ENCODE measurements around the gene ACLY.
"Not testable (repeated sequence)": the region's sequence is repeated elsewhere in the genome, so short reads cannot be mapped to it uniquely, and the experiment has no call there.

Gene ACLY

GRCh38 chr17:41869426-41869825 lies 49.3 kb downstream of the ACLY start:
- DNase-seq: no peak

- DNase-seq: no peak
Observed at GRCh38 chr17:41868568-41868967, 50.2 kb downstream of the ACLY start.

- DNase-seq: no peak
Observed at GRCh38 chr17:41865596-41865893, 53.2 kb downstream of the ACLY start.

GRCh38 chr17:41864836-41865595 lies 53.7 kb downstream of the ACLY start, which contains the start of gene KLHL11:
TSS of gene KLHL11 (minus strand) at chr17:41865423. CDS start at chr17:41865370, 53 bp downstream.
- DNase-seq: peak; percentile 88

- DNase-seq: no peak
Observed at GRCh38 chr17:41864498-41864835, 54.3 kb downstream of the ACLY start.

DNA sequence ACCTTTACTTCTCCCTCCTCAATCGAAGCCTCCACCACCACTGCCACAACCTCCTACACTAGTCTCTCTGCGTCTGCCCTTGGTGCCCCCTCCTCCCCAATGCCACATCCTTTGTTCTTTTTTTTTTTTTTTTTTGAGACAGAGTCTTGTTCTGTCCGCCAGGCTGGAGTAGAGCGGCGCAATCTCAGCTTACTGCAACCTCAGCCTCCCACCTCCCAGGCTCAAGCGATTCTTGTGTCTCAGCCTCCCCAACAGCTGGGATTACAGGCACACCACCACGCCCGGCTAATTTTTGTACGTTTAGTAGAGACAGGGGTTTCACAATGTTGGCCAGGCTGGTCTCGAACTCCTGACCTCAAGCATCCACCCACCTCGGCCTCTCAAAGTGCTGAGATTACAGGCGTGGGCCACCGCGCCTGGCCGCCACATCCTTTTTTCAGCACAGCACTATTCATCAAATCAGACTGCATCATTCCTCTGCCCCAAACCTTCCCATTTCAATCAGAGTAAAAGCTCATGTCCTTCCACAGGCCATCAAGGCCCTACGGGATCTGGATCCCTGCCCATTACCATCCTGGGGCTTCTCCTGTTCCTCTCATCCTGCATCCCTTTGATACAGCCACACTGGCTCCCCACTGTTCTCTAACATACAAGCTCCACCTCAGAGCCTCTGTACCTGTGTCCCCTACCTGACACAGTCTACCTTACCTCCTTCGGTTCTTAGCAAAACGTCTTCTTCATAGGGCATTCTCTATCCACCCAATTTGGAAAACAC lies 55.5 kb downstream of the ACLY start:
- DNase-seq: no peak

DNA sequence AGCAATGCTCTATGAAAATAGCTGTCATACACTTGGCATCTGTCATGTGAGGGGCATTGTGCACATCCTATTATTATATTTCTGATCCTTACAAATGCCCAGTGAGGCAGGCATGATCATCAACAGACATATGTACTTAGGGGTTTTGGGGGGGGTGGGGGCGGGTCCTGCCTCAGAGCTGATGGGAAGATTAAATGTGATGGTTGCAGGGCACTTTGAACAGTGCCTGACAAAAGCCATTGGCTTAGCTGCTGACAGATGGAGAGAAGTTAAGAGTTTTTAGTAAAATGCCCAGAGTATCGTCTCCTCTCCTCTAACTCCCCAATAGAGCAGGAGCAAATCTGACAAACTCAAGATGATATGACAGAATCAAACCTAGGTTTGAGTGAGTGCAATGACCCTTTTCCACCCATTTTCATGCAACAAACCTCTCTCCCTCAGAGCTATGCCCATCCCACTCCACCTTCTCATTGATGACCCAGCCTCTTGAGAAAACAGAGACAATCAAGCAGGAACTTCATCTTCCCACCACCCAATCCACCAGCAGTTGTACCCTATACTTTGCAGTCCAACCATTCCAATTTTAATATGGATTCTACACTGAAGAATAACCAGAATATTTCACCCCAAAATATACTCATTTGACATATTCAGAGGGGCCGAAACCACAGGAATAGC lies 58.4 kb downstream of the ACLY start:
- DNase-seq: no peak

DNA sequence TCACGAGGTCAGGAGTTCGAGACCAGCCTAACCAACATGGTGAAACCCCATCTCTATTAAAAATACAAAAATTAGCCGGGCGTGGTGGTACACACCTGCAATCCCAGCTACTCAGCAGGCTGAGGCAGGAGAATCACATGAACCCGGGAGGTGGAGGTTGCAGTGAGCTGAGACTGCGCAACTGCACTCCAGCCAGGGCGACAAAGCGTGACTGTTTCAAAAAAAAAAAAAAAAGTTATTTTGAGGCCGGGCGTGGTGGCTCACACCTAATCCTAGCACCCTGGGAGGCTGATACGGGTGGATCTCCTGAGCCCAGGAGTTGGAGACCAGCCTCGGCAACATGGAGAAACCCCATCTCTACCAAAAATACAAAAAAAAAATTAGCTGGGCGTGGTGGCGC lies 67.4 kb downstream of the ACLY start:
- DNase-seq: not testable (repeated sequence)

- DNase-seq: no peak
Observed at GRCh38 chr17:41849251-41849990, 69.3 kb downstream of the ACLY start.

DNA sequence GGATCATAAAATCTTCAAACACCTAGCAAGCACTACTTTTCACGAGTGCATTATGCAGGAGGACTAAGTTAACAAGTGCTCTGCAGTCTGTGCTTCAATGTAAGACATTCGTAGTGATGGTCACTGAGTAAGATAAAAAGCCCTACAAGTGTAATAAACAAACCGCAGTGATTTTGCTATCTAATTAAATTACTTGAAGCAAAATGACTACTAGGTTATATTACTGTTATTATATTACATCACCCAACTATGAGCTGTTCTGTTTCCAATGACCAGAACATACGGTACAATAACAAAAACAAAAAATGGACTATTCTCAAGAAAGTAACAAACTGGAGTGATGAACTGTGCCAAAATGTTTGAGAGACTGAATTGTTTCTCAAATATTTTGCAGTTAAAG lies 70.0 kb downstream of the ACLY start:
- no peak for DNase-seq

DNA sequence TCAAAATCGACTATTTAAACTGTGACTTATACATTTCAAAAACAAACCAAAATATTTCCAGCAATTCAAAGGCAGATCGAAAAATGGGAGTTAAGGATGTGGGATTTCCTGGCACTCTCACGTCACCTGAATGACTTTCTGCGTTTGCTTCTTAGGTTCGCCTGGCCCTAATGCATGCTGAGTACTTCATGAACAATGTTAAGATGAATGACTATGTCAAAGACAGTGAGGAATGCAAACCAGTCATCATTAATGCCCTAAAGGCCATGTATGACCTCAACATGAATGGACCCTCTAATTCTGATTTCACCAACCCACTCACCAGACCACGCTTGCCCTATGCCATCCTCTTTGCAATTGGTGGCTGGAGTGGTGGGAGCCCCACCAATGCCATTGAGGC lies 73.8 kb downstream of the ACLY start:
- DNase-seq: no peak

- not testable (repeated sequence) for DNase-seq
Observed at GRCh38 chr17:41840781-41841180, 78.0 kb downstream of the ACLY start.

- DNase-seq: not testable (repeated sequence)
Observed at GRCh38 chr17:41839448-41839847, 79.3 kb downstream of the ACLY start.

GRCh38 chr17:41837761-41838538 lies 80.8 kb downstream of the ACLY start, which contains the start of gene KLHL10:
TSS of gene KLHL10 (plus strand) at chr17:41837825. CDS start at chr17:41837933, 108 bp downstream.
- DNase-seq: no peak

GRCh38 chr17:41836550-41837196 lies 82.1 kb downstream of the ACLY start:
- no peak for DNase-seq

- DNase-seq: peak; percentile 68
Observed at GRCh38 chr17:41835800-41836549, 82.8 kb downstream of the ACLY start, which contains the start of gene NT5C3B. TSS of gene NT5C3B (minus strand) at chr17:41836232. CDS start at chr17:41836193, 39 bp downstream.

DNA sequence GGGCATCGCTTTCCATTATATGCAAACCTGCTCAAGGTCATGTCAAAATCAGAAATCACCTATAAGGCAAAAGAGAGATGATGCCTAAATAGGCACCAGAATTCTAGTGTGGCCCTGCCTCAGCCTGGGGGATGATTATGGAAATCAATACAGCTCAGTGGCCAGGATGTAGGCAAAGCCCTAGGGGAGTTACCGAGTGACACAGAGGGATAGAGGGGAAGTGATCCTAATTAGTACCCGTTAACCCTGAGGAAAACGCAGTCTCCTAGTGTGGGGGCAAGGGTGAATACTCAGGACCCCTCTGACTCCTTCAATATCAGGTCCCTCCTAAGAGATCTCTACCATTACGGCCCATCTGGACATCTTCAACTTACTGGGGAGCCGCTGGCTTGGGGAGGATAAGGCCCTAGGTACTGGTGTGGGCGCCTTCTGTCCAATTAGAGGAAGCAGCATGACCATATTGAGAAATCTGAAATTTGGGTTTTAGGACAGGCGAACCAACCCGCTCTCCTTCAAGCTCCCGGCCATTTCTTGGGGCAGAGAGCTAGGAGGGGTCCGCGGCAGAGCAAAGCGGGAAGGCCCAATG lies 83.4 kb downstream of the ACLY start:
- DNase-seq: no peak

GRCh38 chr17:41829961-41830360 lies 88.8 kb downstream of the ACLY start:
- peak; percentile 7 for DNase-seq

GRCh38 chr17:41825175-41825845 lies 93.4 kb downstream of the ACLY start:
- DNase-seq: no peak

- DNase-seq: no peak
Observed at GRCh38 chr17:41824086-41824485, 94.7 kb downstream of the ACLY start.

Measured in activated CD4-positive, CD25-positive, alpha-beta regulatory T cell treated with anti-CD3 and anti-CD28 coated beads, Interleukin-2, amount 50 U/mL, for 72 hours (primary cell).